Suprapubic skin (tissue), 4 donors: ENCODE data around the gene ZSWIM3. TPM values are rescaled to one million over a fixed set of nuclear protein-coding genes. Genes with fewer than 3 reads are reported as not detected.

ENCODE experiments used
- DNase-seq, 2 donors: peaks; one replicate each; pipeline ENCODE4 v3.0.0-alpha.2; 2019; ENCODE audit warnings: low spot score in 2 of 2
- H3K27ac ChIP-seq: fragments of 200-600 bp; sonication (generic); one replicate; pipeline ENCODE4 v1.5.1; 2019
- H3K27me3 ChIP-seq: fragments of 200-600 bp; sonication (generic); one replicate; pipeline ENCODE4 v1.5.1; 2019
- H3K36me3 ChIP-seq: fragments of 200-600 bp; sonication (generic); one replicate; pipeline ENCODE4 v1.5.1; 2019
- H3K4me1 ChIP-seq: fragments of 200-600 bp; sonication (generic); one replicate; pipeline ENCODE4 v1.5.1; 2019
- H3K4me3 ChIP-seq: fragments of 200-600 bp; sonication (generic); one replicate; pipeline ENCODE4 v1.5.1; 2019; ENCODE audit warnings: mild to moderate bottlenecking
- H3K9me3 ChIP-seq: fragments of 200-600 bp; sonication (generic); one replicate; pipeline ENCODE4 v1.5.1; 2019
- CTCF ChIP-seq, 2 donors: fragments of 200-600 bp in 1 of 2; fragments of 450-650 bp in 1 of 2; sonication (generic) in 1 of 2; IDR thresholded peaks; one replicate each; pipeline ENCODE4 v1.5.1; 2016 to 2019; ENCODE audit warnings: antibody characterized with exemption in 2 of 2, mild to moderate bottlenecking in 1 of 2, moderate library complexity in 1 of 2
- EP300 ChIP-seq: sonication (generic); formaldehyde crosslinking; IDR thresholded peaks from one replicate; pipeline ENCODE4 v1.6.1; 2017; ENCODE audit warnings: antibody characterized with exemption
- POLR2A ChIP-seq, 2 donors: fragments of 450-650 bp; IDR thresholded peaks; one replicate each; pipeline ENCODE4 v1.6.1; 2017; ENCODE audit warnings: antibody characterized with exemption in 2 of 2, mild to moderate bottlenecking in 2 of 2, moderate library complexity in 2 of 2
- POLR2AphosphoS5 ChIP-seq, 3 donors: sonication (generic); formaldehyde crosslinking; IDR thresholded peaks; one replicate each; pipeline ENCODE4 v1.6.1; 2017; ENCODE audit warnings: antibody characterized with exemption in 3 of 3
- WGBS: methylation state at CpG from one replicate; pipeline ENCODE4 v1.1.5; 2018; 5-methylcytosine and 5-hydroxymethylcytosine counted together
- total RNA-seq, 4 donors: library from RNA; depleted of rRNA; stranded (reverse); fragments of >200 nt; gene quantifications; one replicate each; pipeline ENCODE4 v1.1.0, GENCODE V29; 2016

Gene ZSWIM3
- total RNA-seq, 4 donors from 2014 or later: 2.1 to 4.6 (median 3.6) TPM

GRCh38 chr20:45890077-45890984 is 32.9 kb downstream of the ZSWIM3 start:
- Histone ChIP-seq H3K4me3 (peak overlapping the region; percentile 66), H3K9me3 (no peaks in the 10 kb centered on the region), H3K27ac (peak overlapping the region; percentile 76), H3K36me3 (peaks cover 42% of the 10 kb centered on the region), H3K27me3 (no peaks in the 10 kb centered on the region), H3K4me1 (peaks cover 32% of the 10 kb centered on the region)
- DNase-seq: peak; percentile 88 to 90
- TF ChIP-seq EP300: no peak
- TF ChIP-seq CTCF (IDR thresholded peaks at IDR 0.05): peak; percentile 25 to 49
- WGBS: 3% methylated on average over 55 of the region's 79 CpGs

- TF ChIP-seq EP300: no peak
- TF ChIP-seq POLR2AphosphoS5 (IDR thresholded peaks at IDR 0.05): peak in 2 of 3 donors; percentile 96 to 98
- no peak for TF ChIP-seq CTCF (IDR thresholded peaks at IDR 0.05)
- peak in 1 of 2 donors; percentile 21 for TF ChIP-seq POLR2A (IDR thresholded peaks at IDR 0.05)
- Histone ChIP-seq H3K27me3 (no peaks in the 10 kb centered on the region), H3K27ac (peak within 1 kb of the TSS; percentile 76), H3K4me3 (peak within 1 kb of the TSS; percentile 66), H3K9me3 (no peaks in the 10 kb centered on the region), H3K36me3 (peaks cover 49% of the 10 kb centered on the region), H3K4me1 (peaks cover 32% of the 10 kb centered on the region)
- peak; percentile 97 to 99 for DNase-seq
- 0% methylated on average over 21 of the region's 78 CpGs for WGBS
Observed at GRCh38 chr20:45890985-45891983, 33.9 kb downstream of the ZSWIM3 start, which contains the start of the genes CTSA and NEURL2. CTSA (plus strand) TSS chr20:45891335; CDS start chr20:45891569, 234 bp downstream. NEURL2 (minus strand) TSS chr20:45891208; CDS start chr20:45890991, 217 bp downstream.

GRCh38 chr20:45892049-45892825 is 34.8 kb downstream of the ZSWIM3 start:
- Histone ChIP-seq H3K9me3 (no peaks in the 10 kb centered on the region), H3K4me3 (peak overlapping the region; percentile 66), H3K36me3 (peaks cover 49% of the 10 kb centered on the region), H3K27me3 (no peaks in the 10 kb centered on the region), H3K27ac (peak overlapping the region; percentile 76), H3K4me1 (peaks cover 32% of the 10 kb centered on the region)
- WGBS: 80% methylated on average over 9 of the region's 9 CpGs
- no peak for DNase-seq
- TF ChIP-seq POLR2A (IDR thresholded peaks at IDR 0.05): no peak
- TF ChIP-seq CTCF (IDR thresholded peaks at IDR 0.05): no peak
- TF ChIP-seq POLR2AphosphoS5 (IDR thresholded peaks at IDR 0.05): no peak
- no peak for TF ChIP-seq EP300

GRCh38 chr20:45892828-45893500 is 35.5 kb downstream of the ZSWIM3 start:
- Histone ChIP-seq H3K4me1 (peaks cover 32% of the 10 kb centered on the region), H3K9me3 (no peaks in the 10 kb centered on the region), H3K4me3 (peak overlapping the region; percentile 66), H3K27ac (no peak overlapping the region), H3K27me3 (no peaks in the 10 kb centered on the region), H3K36me3 (peaks cover 50% of the 10 kb centered on the region)
- TF ChIP-seq EP300 (no peak), CTCF (IDR thresholded peaks at IDR 0.05) (no peak), POLR2A (IDR thresholded peaks at IDR 0.05) (no peak), POLR2AphosphoS5 (IDR thresholded peaks at IDR 0.05) (no peak)
- WGBS: 77% methylated on average over 4 of the region's 4 CpGs
- DNase-seq: no peak
